K562 treated with DMSO at 1 percent for 24 hours (cell line): ENCODE results near the gene CDT1. TPM values are rescaled to one million over a fixed set of nuclear protein-coding genes. Genes with fewer than 3 reads are reported as not detected.

Source experiments
- total RNA-seq: library from RNA; unstranded; fragments of 300-600 nt; gene quantifications from 2 replicates; pipeline ENCODE4 v1.2.3, GENCODE V29; 2022; ENCODE audit warnings: low read depth; ENCODE audit not compliant: insufficient read depth

The CDT1 gene
- total RNA-seq = 241 and 305 TPM in 2 replicates

GRCh38 chr16:88803264-88803987 is at the start of gene CDT1:
Gene CDT1, plus strand, starts transcription at chr16:88803789. Its CDS starts 43 bp downstream, at chr16:88803832.

GRCh38 chr16:88785106-88785924 is 18.3 kb upstream of the CDT1 start, which contains the start of gene PIEZO1:
Gene PIEZO1, minus strand, starts transcription at chr16:88785220. Its CDS starts 256 bp downstream, at chr16:88784964.

GRCh38 chr16:88811769-88812512 is 8.4 kb downstream of the CDT1 start, which contains the start of gene APRT:
Gene APRT, minus strand, starts transcription at chr16:88811928. Its CDS starts 29 bp downstream, at chr16:88811899.

GRCh38 chr16:88856828-88857727 is 53.5 kb downstream of the CDT1 start, which contains the start of the genes GALNS and TRAPPC2L:
Gene GALNS, minus strand, starts transcription at chr16:88856947. Its CDS starts 70 bp downstream, at chr16:88856877.
Gene TRAPPC2L, plus strand, starts transcription at chr16:88857127. Its CDS starts 24 bp downstream, at chr16:88857151.

Other genes starting within 250 kb of the CDT1 start
- gene ZC3H18, start 233.4 kb upstream of the CDT1 start, total RNA-seq = 73.5 and 75.3 TPM in 2 replicates
- not detected in 2 replicates for gene IL17C, start 165.2 kb upstream of the CDT1 start, total RNA-seq
- gene CYBA, start 152.7 kb upstream of the CDT1 start, total RNA-seq = 743 and 802 TPM in 2 replicates
- gene MVD, start 140.7 kb upstream of the CDT1 start, total RNA-seq = 131 and 151 TPM in 2 replicates
- gene SNAI3, start 117.3 kb upstream of the CDT1 start, total RNA-seq = 3.4 and 3.6 TPM in 2 replicates
- gene RNF166, start 97.4 kb upstream of the CDT1 start, total RNA-seq = 67.0 and 75.1 TPM in 2 replicates
- gene CTU2, start 97.3 kb upstream of the CDT1 start, total RNA-seq = 31.7 and 41.7 TPM in 2 replicates
- gene PIEZO1, start 18.6 kb upstream of the CDT1 start, total RNA-seq = 248 and 280 TPM in 2 replicates
- gene APRT, start 8.1 kb downstream of the CDT1 start, total RNA-seq = 205 and 275 TPM in 2 replicates
- gene GALNS, start 53.2 kb downstream of the CDT1 start, total RNA-seq = 14.2 and 16.1 TPM in 2 replicates
- gene TRAPPC2L, start 53.3 kb downstream of the CDT1 start, total RNA-seq = 54.7 and 72.0 TPM in 2 replicates
- gene PABPN1L, start 62.9 kb downstream of the CDT1 start, total RNA-seq = 0.70 TPM in 1 of 2 replicates, not detected in the other
- 34.3 and 36.5 TPM in 2 replicates for gene CBFA2T3, start 173.4 kb downstream of the CDT1 start, total RNA-seq